Glutamatergic neuron (in vitro differentiated cells): ENCODE data around the gene TAF8. TPM values are rescaled to one million over a fixed set of nuclear protein-coding genes. Genes with fewer than 3 reads are reported as not detected.

Experiments used
- DNase-seq: peaks from one replicate; pipeline ENCODE4 v3.0.0; 2022
- H3K27ac Mint-ChIP-seq: one replicate; pipeline ENCODE4 v1.8.0; 2020; ENCODE audit warnings: mild to moderate bottlenecking, mixed read lengths, inconsistent platforms; ENCODE audit not compliant: unreplicated experiment
- H3K27me3 Mint-ChIP-seq: one replicate; pipeline ENCODE4 v1.8.0; 2020; ENCODE audit warnings: mild to moderate bottlenecking, moderate library complexity, mixed read lengths, inconsistent platforms; ENCODE audit not compliant: unreplicated experiment
- H3K36me3 Mint-ChIP-seq: one replicate; pipeline ENCODE4 v1.8.0; 2020; ENCODE audit warnings: mild to moderate bottlenecking, mixed read lengths, inconsistent platforms; ENCODE audit not compliant: unreplicated experiment
- H3K4me1 Mint-ChIP-seq: one replicate; pipeline ENCODE4 v1.8.0; 2020; ENCODE audit warnings: mild to moderate bottlenecking, low read depth, mixed read lengths, inconsistent platforms; ENCODE audit not compliant: unreplicated experiment
- H3K4me3 Mint-ChIP-seq: one replicate; pipeline ENCODE4 v1.8.0; 2020; ENCODE audit warnings: mild to moderate bottlenecking, mixed read lengths, inconsistent platforms; ENCODE audit not compliant: unreplicated experiment
- H3K9me3 Mint-ChIP-seq: one replicate; pipeline ENCODE4 v1.8.0; 2020; ENCODE audit warnings: mild to moderate bottlenecking, moderate library complexity, mixed read lengths, inconsistent platforms; ENCODE audit not compliant: unreplicated experiment
- CTCF ChIP-seq: fragments of 200-600 bp; sonication (generic); IDR thresholded peaks from one replicate; pipeline ENCODE4 v1.5.0; 2021; ENCODE audit not compliant: partially characterized antibody, unreplicated experiment
- total RNA-seq: library from RNA; stranded (reverse); fragmentation: NEBNext Ultra II Directional; extraction: Animal tissue kit (Norgen Biotek cat#: 25700); gene quantifications from one replicate; pipeline ENCODE4 v1.2.1, GENCODE V29; 2021; ENCODE audit not compliant: unreplicated experiment

Gene TAF8
- total RNA-seq, 1 donor from 2014 or later, result 16.2 TPM

GRCh38 chr6:42059743-42060142, 9.4 kb downstream of the TAF8 start:
- no peak for TF ChIP-seq CTCF
- peaks cover 16% of the 10 kb centered on the region for H3K36me3 Mint-ChIP-seq
- H3K9me3 Mint-ChIP-seq, result no peaks in the 10 kb centered on the region
- H3K27ac Mint-ChIP-seq, result no peak overlapping the region
- no peaks in the 10 kb centered on the region for H3K4me1 Mint-ChIP-seq
- H3K4me3 Mint-ChIP-seq, result no peak overlapping the region
- H3K27me3 Mint-ChIP-seq, result no peaks in the 10 kb centered on the region
- no peak for DNase-seq

- TF ChIP-seq CTCF, result no peak
- Mint-ChIP-seq H3K4me1 (no peaks in the 10 kb centered on the region), H3K27me3 (no peaks in the 10 kb centered on the region), H3K4me3 (no peak overlapping the region), H3K9me3 (no peaks in the 10 kb centered on the region), H3K27ac (no peak overlapping the region), H3K36me3 (no peaks in the 10 kb centered on the region)
- no peak for DNase-seq
These were observed 15.9 kb downstream of the TAF8 start for GRCh38 chr6:42066156-42066675.

- no peak for DNase-seq
- Mint-ChIP-seq H3K36me3 (no peaks in the 10 kb centered on the region), H3K27ac (no peak overlapping the region), H3K9me3 (peaks cover 2% of the 10 kb centered on the region), H3K27me3 (no peaks in the 10 kb centered on the region), H3K4me3 (no peak overlapping the region), H3K4me1 (no peaks in the 10 kb centered on the region)
- no peak for TF ChIP-seq CTCF
These were observed 17.8 kb downstream of the TAF8 start for GRCh38 chr6:42068173-42068572.

- no peak for TF ChIP-seq CTCF
- no peak for DNase-seq
- Mint-ChIP-seq H3K27ac (no peak overlapping the region), H3K4me1 (no peaks in the 10 kb centered on the region), H3K27me3 (no peaks in the 10 kb centered on the region), H3K4me3 (no peak overlapping the region), H3K36me3 (no peaks in the 10 kb centered on the region), H3K9me3 (peaks cover 2% of the 10 kb centered on the region)
These were observed 18.7 kb downstream of the TAF8 start for GRCh38 chr6:42068872-42069522.

- DNase-seq, result no peak
- H3K36me3 Mint-ChIP-seq, result no peaks in the 10 kb centered on the region
- TF ChIP-seq CTCF, result no peak
- H3K4me3 Mint-ChIP-seq, result no peak overlapping the region
- no peaks in the 10 kb centered on the region for H3K4me1 Mint-ChIP-seq
- no peak overlapping the region for H3K27ac Mint-ChIP-seq
- no peaks in the 10 kb centered on the region for H3K27me3 Mint-ChIP-seq
- H3K9me3 Mint-ChIP-seq, result peaks cover 2% of the 10 kb centered on the region
These were observed 21.7 kb downstream of the TAF8 start for GRCh38 chr6:42071881-42072583.
